HG02678 (cell line): ENCODE results near the gene CTSL.

Source experiments
- ATAC-seq: cut with Tn5 transposase; IDR thresholded peaks from one replicate; pipeline ENCODE4 v1.9.1; 2021; ENCODE audit warnings: mild to moderate bottlenecking, moderate library complexity; ENCODE audit not compliant: unreplicated experiment

CTSL gene

GRCh38 chr9:87725900-87726709 lies at the start of gene CTSL:
CTSL (plus strand) TSS chr9:87726119; CDS start chr9:87727604, 1,485 bp downstream.
- ATAC-seq = no peak

- no peak for ATAC-seq
Observed at GRCh38 chr9:87676976-87677775, 48.7 kb upstream of the CTSL start.

- ATAC-seq = no peak
Observed at GRCh38 chr9:87677776-87678587, 47.9 kb upstream of the CTSL start.

- ATAC-seq = no peak
Observed at GRCh38 chr9:87678650-87679355, 47.1 kb upstream of the CTSL start.

GRCh38 chr9:87681271-87682061 lies 44.5 kb upstream of the CTSL start:
- no peak for ATAC-seq

- ATAC-seq = no peak
Observed at GRCh38 chr9:87682085-87682484, 43.8 kb upstream of the CTSL start.

GRCh38 chr9:87682618-87683017 lies 43.3 kb upstream of the CTSL start:
- ATAC-seq = no peak

GRCh38 chr9:87683751-87684626 lies 41.9 kb upstream of the CTSL start:
- no peak for ATAC-seq

GRCh38 chr9:87684627-87685219 lies 41.2 kb upstream of the CTSL start:
- no peak for ATAC-seq

GRCh38 chr9:87685441-87685840 lies 40.5 kb upstream of the CTSL start:
- ATAC-seq = no peak

GRCh38 chr9:87685871-87686519 lies 39.9 kb upstream of the CTSL start:
- ATAC-seq = no peak

GRCh38 chr9:87686520-87687090 lies 39.3 kb upstream of the CTSL start:
- no peak for ATAC-seq

GRCh38 chr9:87687207-87687606 lies 38.7 kb upstream of the CTSL start:
- no peak for ATAC-seq

- no peak for ATAC-seq
Observed at GRCh38 chr9:87694236-87694755, 31.6 kb upstream of the CTSL start.

- no peak for ATAC-seq
Observed at GRCh38 chr9:87695523-87695922, 30.4 kb upstream of the CTSL start.

GRCh38 chr9:87696641-87697040 lies 29.3 kb upstream of the CTSL start:
- ATAC-seq = no peak

GRCh38 chr9:87698069-87698809 lies 27.7 kb upstream of the CTSL start:
- ATAC-seq = no peak
